Gastroesophageal sphincter (tissue), 4 donors: ENCODE measurements around the gene SOX21. TPM values are rescaled to one million over a fixed set of nuclear protein-coding genes. Genes with fewer than 3 reads are reported as not detected.

Experiments used
- ATAC-seq: fragments of 150-250 bp; one replicate; pipeline ENCODE4 v1.9.1; 2016; ENCODE audit warnings: mild to moderate bottlenecking, moderate library complexity
- H3K27ac ChIP-seq, 4 donors: fragments of 200-600 bp; sonication (generic) in 3 of 4; 1 replicate in 3 of 4; 2 replicates in 1 of 4; pipeline ENCODE4 v1.5.1; 2016 to 2019
- H3K27me3 ChIP-seq: fragments of 200-600 bp; sonication (generic); one replicate; pipeline ENCODE4 v1.5.1; 2019
- H3K36me3 ChIP-seq, 2 donors: fragments of 200-600 bp; sonication (generic); one replicate each; pipeline ENCODE4 v1.5.1; 2019; ENCODE audit warnings: control low read depth in 1 of 2
- H3K4me1 ChIP-seq, 3 donors: fragments of 200-600 bp; sonication (generic); 1 replicate in 2 of 3; 2 replicates in 1 of 3; pipeline ENCODE4 v1.5.1; 2016 to 2019; ENCODE audit warnings: control low read depth in 2 of 3
- H3K4me3 ChIP-seq, 2 donors: fragments of 200-600 bp; sonication (generic); one replicate each; pipeline ENCODE4 v1.5.1; 2019; ENCODE audit warnings: mild to moderate bottlenecking in 1 of 2, moderate library complexity in 1 of 2
- H3K9me3 ChIP-seq, 3 donors: fragments of 200-600 bp; sonication (generic); one replicate each; pipeline ENCODE4 v1.5.1; 2017 to 2019; ENCODE audit warnings: control low read depth in 2 of 3
- EP300 ChIP-seq: sonication (generic); formaldehyde crosslinking; IDR thresholded peaks from one replicate; pipeline ENCODE4 v1.6.1; 2017; ENCODE audit warnings: antibody characterized with exemption, mild to moderate bottlenecking
- POLR2A ChIP-seq, 2 donors: fragments of 450-650 bp; IDR thresholded peaks; one replicate each; pipeline ENCODE4 v1.6.1; 2017; ENCODE audit warnings: antibody characterized with exemption in 2 of 2, mild to moderate bottlenecking in 2 of 2, moderate library complexity in 1 of 2
- POLR2AphosphoS5 ChIP-seq: sonication (generic); formaldehyde crosslinking; IDR thresholded peaks from one replicate; pipeline ENCODE4 v1.6.1; 2017; ENCODE audit warnings: antibody characterized with exemption
- WGBS, 2 donors: methylation state at CpG; one replicate each; pipeline ENCODE4 v1.1.5; 2018; ENCODE audit warnings: low coverage in 1 of 2; 5-methylcytosine and 5-hydroxymethylcytosine counted together
- total RNA-seq, 4 donors: library from RNA; depleted of rRNA; stranded (reverse); fragments of >200 nt; gene quantifications; one replicate each; pipeline ENCODE4 v1.1.0, GENCODE V29; 2016
- TF ChIP-seq, protein P1 (sequence below), 4 experiments: fragments of 200-600 bp in 2 of 4; fragments of 450-650 bp in 2 of 4; sonication (generic) in 1 of 4; IDR thresholded peaks; one replicate each; pipeline ENCODE4 v1.5.1; 2017 to 2019; ENCODE audit warnings: antibody characterized with exemption in 4 of 4, mild to moderate bottlenecking in 2 of 4, moderate library complexity in 2 of 4

SOX21 gene
- total RNA-seq, 4 donors from 2014 or later = 0.47 to 0.59 TPM; not detected in 2

DNA sequence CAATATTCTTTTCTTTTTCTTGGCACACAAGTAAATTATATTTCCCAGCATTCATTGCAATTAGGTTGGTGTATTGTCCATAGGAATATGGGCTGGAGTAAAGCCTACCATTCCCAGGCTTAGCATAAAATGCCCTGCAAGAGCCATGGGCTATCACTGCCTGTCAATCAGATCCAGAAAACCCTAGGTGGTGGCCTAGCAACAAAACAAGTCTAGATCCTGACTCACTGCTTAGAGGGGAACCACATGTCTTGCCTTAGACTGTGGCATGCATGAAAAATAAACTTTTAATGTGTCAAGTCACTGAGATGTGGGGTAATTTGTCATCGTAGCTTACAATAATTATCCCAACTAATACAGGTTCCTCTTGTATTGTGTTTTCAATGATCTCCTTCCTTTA, 16.2 kb downstream of the SOX21 start:
- WGBS, 2 donors = 71 to 100% methylated on average over 1 of the region's 1 CpG
- ATAC-seq = no peak
- TF ChIP-seq POLR2A (IDR thresholded peaks at IDR 0.05) = no peak
- no peak for TF ChIP-seq EP300
- TF ChIP-seq POLR2AphosphoS5 = no peak
- TF ChIP-seq, protein P1, sequence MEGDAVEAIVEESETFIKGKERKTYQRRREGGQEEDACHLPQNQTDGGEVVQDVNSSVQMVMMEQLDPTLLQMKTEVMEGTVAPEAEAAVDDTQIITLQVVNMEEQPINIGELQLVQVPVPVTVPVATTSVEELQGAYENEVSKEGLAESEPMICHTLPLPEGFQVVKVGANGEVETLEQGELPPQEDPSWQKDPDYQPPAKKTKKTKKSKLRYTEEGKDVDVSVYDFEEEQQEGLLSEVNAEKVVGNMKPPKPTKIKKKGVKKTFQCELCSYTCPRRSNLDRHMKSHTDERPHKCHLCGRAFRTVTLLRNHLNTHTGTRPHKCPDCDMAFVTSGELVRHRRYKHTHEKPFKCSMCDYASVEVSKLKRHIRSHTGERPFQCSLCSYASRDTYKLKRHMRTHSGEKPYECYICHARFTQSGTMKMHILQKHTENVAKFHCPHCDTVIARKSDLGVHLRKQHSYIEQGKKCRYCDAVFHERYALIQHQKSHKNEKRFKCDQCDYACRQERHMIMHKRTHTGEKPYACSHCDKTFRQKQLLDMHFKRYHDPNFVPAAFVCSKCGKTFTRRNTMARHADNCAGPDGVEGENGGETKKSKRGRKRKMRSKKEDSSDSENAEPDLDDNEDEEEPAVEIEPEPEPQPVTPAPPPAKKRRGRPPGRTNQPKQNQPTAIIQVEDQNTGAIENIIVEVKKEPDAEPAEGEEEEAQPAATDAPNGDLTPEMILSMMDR (IDR thresholded peaks at IDR 0.05) = no peak

DNA sequence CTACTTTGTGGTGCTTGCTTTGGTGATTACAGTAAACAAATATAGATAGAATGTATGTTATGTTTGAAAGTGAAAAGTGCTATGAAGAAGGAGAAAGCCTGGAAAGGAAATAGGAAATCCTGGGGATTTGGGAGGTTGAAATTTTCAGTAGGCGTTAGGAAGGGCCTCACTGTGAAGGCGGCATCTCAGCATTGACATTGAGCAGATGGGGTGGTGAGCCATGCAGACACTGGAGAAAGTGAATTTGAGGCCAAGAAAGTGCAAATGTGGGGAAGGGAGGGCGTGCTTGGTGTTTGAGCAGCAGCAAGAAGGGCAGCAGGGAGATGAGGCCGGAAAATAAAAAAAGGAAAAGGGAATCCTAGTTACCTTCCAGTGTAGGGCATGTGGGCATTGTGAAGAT, 20.3 kb downstream of the SOX21 start:
- H3K4me3 ChIP-seq = no peak overlapping the region
- H3K4me1 ChIP-seq = no peaks in the 10 kb centered on the region
- peaks cover 8% of the 10 kb centered on the region for H3K27me3 ChIP-seq
- no peak for ATAC-seq
- H3K36me3 ChIP-seq = no peaks in the 10 kb centered on the region
- H3K9me3 ChIP-seq = no peaks in the 10 kb centered on the region
- TF ChIP-seq EP300 = no peak
- TF ChIP-seq, protein P1 (IDR thresholded peaks at IDR 0.05) = no peak
- TF ChIP-seq POLR2A (IDR thresholded peaks at IDR 0.05) = no peak
- TF ChIP-seq POLR2AphosphoS5 = no peak
- no peak overlapping the region for H3K27ac ChIP-seq
- 53 to 78% methylated on average over 4 of the region's 4 CpGs for WGBS, 2 donors

More for the DNA sequence above, 16.2 kb downstream of the SOX21 start:
- Histone ChIP-seq H3K36me3 (no peaks in the 10 kb centered on the region), H3K4me1 (no peaks in the 10 kb centered on the region), H3K27me3 (peaks cover 42% of the 10 kb centered on the region), H3K9me3 (no peaks in the 10 kb centered on the region), H3K27ac (no peak overlapping the region), H3K4me3 (no peak overlapping the region)

DNA sequence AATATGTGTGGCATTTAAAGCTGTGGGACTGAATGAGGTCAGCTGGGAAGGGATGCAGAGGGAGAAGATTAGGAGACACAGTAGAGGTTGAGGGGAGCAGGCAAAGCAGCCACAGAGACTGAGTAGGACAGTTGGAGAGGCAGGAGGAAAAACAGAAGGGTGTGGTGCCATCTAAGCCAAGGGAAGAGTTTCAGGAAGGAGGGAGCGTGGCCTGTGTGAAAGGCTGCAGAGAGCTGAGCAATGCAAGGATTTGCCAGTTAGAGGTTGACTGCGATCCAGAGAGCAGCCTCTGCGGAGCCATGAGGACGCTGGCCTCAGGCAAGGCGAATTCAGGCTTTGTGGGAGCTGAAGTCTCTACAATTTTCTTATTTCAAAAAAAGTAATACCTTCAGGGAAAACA, 28.9 kb downstream of the SOX21 start:
- no peak overlapping the region for H3K4me3 ChIP-seq
- H3K9me3 ChIP-seq = no peaks in the 10 kb centered on the region
- H3K36me3 ChIP-seq = no peaks in the 10 kb centered on the region
- H3K4me1 ChIP-seq = no peaks in the 10 kb centered on the region
- ATAC-seq = no peak
- peaks cover 21% of the 10 kb centered on the region for H3K27me3 ChIP-seq
- H3K27ac ChIP-seq = no peak overlapping the region
- no peak for TF ChIP-seq EP300
- TF ChIP-seq POLR2AphosphoS5 = no peak
- no peak for TF ChIP-seq POLR2A (IDR thresholded peaks at IDR 0.05)
- TF ChIP-seq, protein P1 (IDR thresholded peaks at IDR 0.05) = no peak
- WGBS, 2 donors = 50 to 58% methylated on average over 5 of the region's 5 CpGs

DNA sequence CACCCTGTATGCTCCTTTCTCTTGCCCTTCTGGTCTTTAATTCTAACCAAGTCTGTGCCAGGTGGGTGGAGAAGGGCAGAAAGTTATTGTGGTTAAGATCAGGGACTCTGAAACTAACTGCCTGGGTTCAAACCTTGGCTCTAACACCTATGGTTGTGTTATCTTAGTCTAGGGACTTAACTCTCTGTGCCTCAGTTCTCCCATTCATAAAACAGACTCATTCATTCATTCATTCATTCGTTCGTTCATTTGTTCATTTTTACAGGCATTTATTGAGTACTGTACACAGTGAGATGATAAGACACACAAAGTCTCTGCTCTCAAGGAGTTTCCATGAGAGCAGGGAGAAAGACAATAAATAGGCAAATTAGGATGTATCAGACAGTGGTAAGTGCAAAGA, 30.1 kb downstream of the SOX21 start:
- Histone ChIP-seq H3K27ac (no peak overlapping the region), H3K4me1 (no peaks in the 10 kb centered on the region), H3K4me3 (no peak overlapping the region), H3K27me3 (peaks cover 27% of the 10 kb centered on the region), H3K9me3 (no peaks in the 10 kb centered on the region), H3K36me3 (no peaks in the 10 kb centered on the region)
- no peak for ATAC-seq
- TF ChIP-seq POLR2A (IDR thresholded peaks at IDR 0.05) = no peak
- TF ChIP-seq POLR2AphosphoS5 = no peak
- TF ChIP-seq, protein P1 (IDR thresholded peaks at IDR 0.05) = no peak
- TF ChIP-seq EP300 = no peak
- WGBS, 2 donors = 67% methylated on average over 2 of the region's 2 CpGs; no CpG with 5 or more reads in 1 of the 2 donors

DNA sequence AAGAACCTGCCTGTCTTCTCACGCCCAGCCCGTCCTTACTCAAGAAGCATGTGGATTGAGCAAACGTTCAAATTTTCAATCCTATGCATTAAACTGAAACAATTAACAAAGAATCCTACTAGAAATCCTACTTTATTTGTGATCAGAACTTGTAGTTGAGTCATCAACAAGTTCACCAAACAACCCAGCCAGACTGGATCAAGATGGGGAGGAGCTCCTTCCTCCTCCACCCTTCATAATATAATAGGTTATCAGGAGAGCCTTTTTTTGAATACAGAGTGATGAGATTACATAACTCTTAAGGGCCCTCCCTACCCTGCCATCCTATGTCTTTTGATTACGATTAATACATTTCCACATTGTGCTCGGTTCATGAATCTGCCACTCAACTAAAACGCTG, 32.7 kb downstream of the SOX21 start:
- TF ChIP-seq POLR2A (IDR thresholded peaks at IDR 0.05) (no peak), EP300 (no peak), POLR2AphosphoS5 (no peak)
- TF ChIP-seq, protein P1 (IDR thresholded peaks at IDR 0.05) = no peak
- H3K9me3 ChIP-seq = no peaks in the 10 kb centered on the region
- H3K4me3 ChIP-seq = no peak overlapping the region
- no peaks in the 10 kb centered on the region for H3K36me3 ChIP-seq
- WGBS, 2 donors = 87% methylated on average over 5 to 6 of the region's 6 CpGs
- H3K27ac ChIP-seq = no peak overlapping the region
- ATAC-seq = no peak
- H3K27me3 ChIP-seq = peaks cover 26% of the 10 kb centered on the region
- H3K4me1 ChIP-seq = no peaks in the 10 kb centered on the region
